SIG-M5 (cell line): Measurements from ENCODE around the gene DYSF.

Experiments used
- DNase-seq: peaks from one replicate; lab custom pipeline; 2025; lab: John Stamatoyannopoulos, UW

DYSF gene

GRCh38 chr2:71730785-71731383, 277.5 kb downstream of the DYSF start:
- DNase-seq = no peak

GRCh38 chr2:71734620-71735019, 281.3 kb downstream of the DYSF start:
- no peak for DNase-seq

DNA sequence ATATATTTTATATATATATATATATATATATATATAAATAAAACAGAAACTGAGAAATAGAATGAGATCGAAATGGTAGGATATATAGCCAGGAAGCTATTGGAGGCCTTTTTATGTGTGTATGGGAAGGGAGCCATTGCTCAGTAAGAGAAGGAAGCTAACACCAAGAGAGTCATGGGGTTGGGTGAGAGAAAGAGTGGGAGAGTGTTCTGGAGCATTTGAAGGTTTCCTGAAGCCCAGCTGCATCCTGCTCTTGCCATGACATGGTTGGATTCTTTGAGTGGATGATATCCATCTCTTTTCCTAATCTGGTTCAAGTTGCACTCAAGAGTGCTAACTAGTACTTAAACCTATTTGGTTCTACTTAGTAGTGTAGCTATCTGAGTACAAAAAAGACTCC, 282.3 kb downstream of the DYSF start:
- DNase-seq = no peak
